HepG2 (cell line): ENCODE measurements around the gene LBX2. TPM values are rescaled to one million over a fixed set of nuclear protein-coding genes. Genes with fewer than 3 reads are reported as not detected.

Experiments
- ATF1 ChIP-seq: IDR thresholded peaks from 2 replicates; pipeline ENCODE4 v1.6.1; 2016; ENCODE audit warnings: mild to moderate bottlenecking, control low read depth
- HNF1A ChIP-seq, 2 experiments: sonication (generic) in 1 of 2; formaldehyde crosslinking in 1 of 2; IDR thresholded peaks; 2 replicates each; pipeline versions ENCODE4 v1.4.0 to v1.6.1; 2016 to 2020; ENCODE audit warnings: borderline replicate concordance in 1 of 2, low read depth in 1 of 2, mild to moderate bottlenecking in 1 of 2, missing genetic modification reagents in 1 of 2
- HNRNPK ChIP-seq: fragments of 200-400 bp; formaldehyde crosslinking; IDR thresholded peaks from 2 replicates; pipeline ENCODE4 v1.6.1; 2018; ENCODE audit warnings: low read length, low read depth, moderate library complexity, mild to moderate bottlenecking; ENCODE audit not compliant: poor library complexity, severe bottlenecking
- HNRNPLL ChIP-seq: fragments of 200-400 bp; formaldehyde crosslinking; IDR thresholded peaks from 2 replicates; pipeline ENCODE4 v1.6.1; 2017; ENCODE audit warnings: mild to moderate bottlenecking, low read depth, low read length; ENCODE audit not compliant: poor library complexity, severe bottlenecking
- MAZ ChIP-seq, 2 experiments: sonication (generic) in 1 of 2; formaldehyde crosslinking in 1 of 2; IDR thresholded peaks; 2 replicates each; pipeline versions ENCODE4 v1.5.0 to v1.6.1; 2012 to 2020; ENCODE audit warnings: low read depth in 2 of 2, mild to moderate bottlenecking in 2 of 2, borderline replicate concordance in 1 of 2, improper control_type of control experiment in 1 of 2, low read length in 1 of 2, missing genetic modification reagents in 1 of 2, moderate library complexity in 1 of 2
- NCOA2 ChIP-seq: sonication (generic); formaldehyde crosslinking; IDR thresholded peaks from 2 replicates; pipeline ENCODE4 v1.8.0; 2022; ENCODE audit warnings: inconsistent platforms
- SAFB2 ChIP-seq: sonication (generic); formaldehyde crosslinking; IDR thresholded peaks from 2 replicates; pipeline ENCODE4 v1.5.1; 2020; ENCODE audit warnings: missing genetic modification reagents, low read depth, mild to moderate bottlenecking, borderline replicate concordance
- SMAD1 ChIP-seq: sonication (generic); formaldehyde crosslinking; IDR thresholded peaks from 2 replicates; pipeline ENCODE4 v1.4.0; 2020; ENCODE audit warnings: missing genetic modification reagents, low read depth, mild to moderate bottlenecking, borderline replicate concordance
- TOE1 ChIP-seq: sonication (generic); formaldehyde crosslinking; IDR thresholded peaks from 2 replicates; pipeline ENCODE4 v1.4.0; 2020; ENCODE audit warnings: mild to moderate bottlenecking, missing genetic modification reagents
- ZBTB38 ChIP-seq: sonication (generic); formaldehyde crosslinking; IDR thresholded peaks from 2 replicates; pipeline ENCODE4 v1.5.1; 2020; ENCODE audit warnings: mild to moderate bottlenecking, missing genetic modification reagents
- ZNF225 ChIP-seq: sonication (generic); formaldehyde crosslinking; IDR thresholded peaks from 2 replicates; pipeline ENCODE4 v1.4.0; 2020; ENCODE audit warnings: mild to moderate bottlenecking, missing genetic modification reagents
- ZNF639 ChIP-seq: conservative IDR thresholded peaks from 2 replicates; pipeline ENCODE4 v1.6.1; 2018; ENCODE audit warnings: missing genetic modification reagents
- ZNF672 ChIP-seq: sonication (generic); formaldehyde crosslinking; IDR thresholded peaks from 2 replicates; pipeline ENCODE4 v1.8.1; 2022; ENCODE audit warnings: missing genetic modification reagents
- ZNF770 ChIP-seq: sonication (generic); formaldehyde crosslinking; IDR thresholded peaks from 2 replicates; pipeline ENCODE4 v1.5.0; 2020; ENCODE audit warnings: mild to moderate bottlenecking, missing genetic modification reagents
- polyA plus RNA-seq, 8 experiments: library from polyadenylated mRNA; depleted of rRNA in 3 of 8; stranded (reverse) in 7 of 8; unstranded in 1 of 8; fragments of >200 nt; fragmentation: Illumina TruSeq in 4 of 8; extraction: Trizol in 4 of 8; gene quantifications; 2 replicates each; pipeline versions ENCODE4 v1.2.1 to v1.2.3, GENCODE V29; 2011 to 2016; ENCODE audit warnings: low read depth in 4 of 8, missing spikeins in 1 of 8, mixed read lengths in 1 of 8; ENCODE audit not compliant: insufficient read depth in 1 of 8
- total RNA-seq, 5 experiments: library from RNA; depleted of rRNA; stranded (reverse); fragments of >200 nt; fragmentation: Illumina TruSeq; extraction: Trizol; gene quantifications; 2 replicates each; pipeline ENCODE4 v1.2.3, GENCODE V29; 2016; ENCODE audit warnings: low read depth in 1 of 5
- TF ChIP-seq, protein P1 (sequence below): sonication (generic); formaldehyde crosslinking; IDR thresholded peaks from 2 replicates; pipeline ENCODE4 v1.5.1; 2020; ENCODE audit warnings: mild to moderate bottlenecking, missing genetic modification reagents, moderate library complexity

Gene LBX2
- total and polyA plus RNA-seq, 2 of the 13 experiments (the other 11 are each of a cell fraction or from before 2014, with no cell fraction given): 6.4 to 8.1 TPM

DNA sequence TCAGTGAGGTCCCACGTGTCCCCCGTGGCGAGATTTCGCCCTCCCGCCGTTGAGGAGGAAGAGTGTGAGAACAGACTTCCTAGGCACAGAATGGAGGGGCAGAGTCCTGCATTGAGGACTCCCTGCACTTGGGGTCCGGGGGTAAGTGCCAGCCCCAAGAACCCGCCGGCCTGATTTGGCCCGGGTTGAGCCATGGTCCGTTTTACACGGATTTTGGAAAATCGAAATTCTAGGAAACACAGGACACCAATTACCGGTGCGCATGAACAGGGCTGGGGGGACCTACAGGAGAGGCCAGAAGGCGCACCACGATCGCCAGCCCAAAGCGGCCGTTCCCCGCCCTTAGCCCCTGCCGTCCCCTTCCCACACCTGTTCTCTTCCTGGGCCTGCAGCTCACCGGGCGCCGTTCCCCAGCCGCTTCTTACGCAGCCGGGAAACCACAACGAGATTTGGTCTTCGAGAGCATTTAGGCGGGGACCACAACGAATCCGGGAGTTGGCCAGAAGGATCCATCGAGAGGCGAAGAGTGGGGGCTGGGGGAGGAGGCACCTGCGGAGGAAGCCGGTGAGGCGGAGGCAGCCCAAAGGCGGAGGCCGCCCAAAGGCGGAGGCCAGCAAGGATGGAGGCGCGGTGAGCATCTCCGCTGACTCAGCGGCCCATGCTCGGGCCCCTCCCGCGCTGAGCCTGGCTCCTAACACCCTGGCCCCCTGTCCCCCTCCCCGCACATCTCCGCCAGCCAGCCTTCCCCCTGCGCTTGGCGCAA is 14.4 kb upstream of the LBX2 start (continued):
- TF ChIP-seq, protein P1, sequence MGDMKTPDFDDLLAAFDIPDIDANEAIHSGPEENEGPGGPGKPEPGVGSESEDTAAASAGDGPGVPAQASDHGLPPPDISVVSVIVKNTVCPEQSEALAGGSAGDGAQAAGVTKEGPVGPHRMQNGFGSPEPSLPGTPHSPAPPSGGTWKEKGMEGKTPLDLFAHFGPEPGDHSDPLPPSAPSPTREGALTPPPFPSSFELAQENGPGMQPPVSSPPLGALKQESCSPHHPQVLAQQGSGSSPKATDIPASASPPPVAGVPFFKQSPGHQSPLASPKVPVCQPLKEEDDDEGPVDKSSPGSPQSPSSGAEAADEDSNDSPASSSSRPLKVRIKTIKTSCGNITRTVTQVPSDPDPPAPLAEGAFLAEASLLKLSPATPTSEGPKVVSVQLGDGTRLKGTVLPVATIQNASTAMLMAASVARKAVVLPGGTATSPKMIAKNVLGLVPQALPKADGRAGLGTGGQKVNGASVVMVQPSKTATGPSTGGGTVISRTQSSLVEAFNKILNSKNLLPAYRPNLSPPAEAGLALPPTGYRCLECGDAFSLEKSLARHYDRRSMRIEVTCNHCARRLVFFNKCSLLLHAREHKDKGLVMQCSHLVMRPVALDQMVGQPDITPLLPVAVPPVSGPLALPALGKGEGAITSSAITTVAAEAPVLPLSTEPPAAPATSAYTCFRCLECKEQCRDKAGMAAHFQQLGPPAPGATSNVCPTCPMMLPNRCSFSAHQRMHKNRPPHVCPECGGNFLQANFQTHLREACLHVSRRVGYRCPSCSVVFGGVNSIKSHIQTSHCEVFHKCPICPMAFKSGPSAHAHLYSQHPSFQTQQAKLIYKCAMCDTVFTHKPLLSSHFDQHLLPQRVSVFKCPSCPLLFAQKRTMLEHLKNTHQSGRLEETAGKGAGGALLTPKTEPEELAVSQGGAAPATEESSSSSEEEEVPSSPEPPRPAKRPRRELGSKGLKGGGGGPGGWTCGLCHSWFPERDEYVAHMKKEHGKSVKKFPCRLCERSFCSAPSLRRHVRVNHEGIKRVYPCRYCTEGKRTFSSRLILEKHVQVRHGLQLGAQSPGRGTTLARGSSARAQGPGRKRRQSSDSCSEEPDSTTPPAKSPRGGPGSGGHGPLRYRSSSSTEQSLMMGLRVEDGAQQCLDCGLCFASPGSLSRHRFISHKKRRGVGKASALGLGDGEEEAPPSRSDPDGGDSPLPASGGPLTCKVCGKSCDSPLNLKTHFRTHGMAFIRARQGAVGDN (CRISPR knock-in tag): peak; percentile 54
- TF ChIP-seq HNRNPLL (peak; percentile 1), ZNF672 (CRISPR knock-in tag) (no peak), ZBTB38 (CRISPR knock-in tag) (peak; percentile 82), HNF1A (IDR thresholded peaks at IDR 0.05; ENCODE audit: low read depth) (no peak), HNF1A (CRISPR knock-in tag; IDR thresholded peaks at IDR 0.05; ENCODE audit: borderline replicate concordance) (no peak), MAZ (IDR thresholded peaks at IDR 0.05; ENCODE audit: borderline replicate concordance, low read depth, low read length) (no peak), MAZ (CRISPR knock-in tag; IDR thresholded peaks at IDR 0.05; ENCODE audit: low read depth) (0 out of 2 replicates have a peak, but pooled peaks have one; percentile 2), ZNF639 (CRISPR knock-in tag) (no peak), TOE1 (0 out of 2 replicates have a peak, but pooled peaks have one; percentile 3), SMAD1 (CRISPR knock-in tag) (no peak), HNRNPK (peak; percentile 82), NCOA2 (CRISPR knock-in tag) (0 out of 2 replicates have a peak, but pooled peaks have one; percentile 2), SAFB2 (CRISPR knock-in tag) (0 out of 2 replicates have a peak, but pooled peaks have one; percentile 36), ZNF770 (CRISPR knock-in tag) (peak; percentile 84), ATF1 (CRISPR knock-in tag) (no peak), ZNF225 (CRISPR knock-in tag) (0 out of 2 replicates have a peak, but pooled peaks have one; percentile 10)
